Gastrocnemius medialis (tissue), 4 donors: ENCODE results near the gene CSGALNACT2. TPM values are rescaled to one million over a fixed set of nuclear protein-coding genes. Genes with fewer than 3 reads are reported as not detected.

Source experiments
- ATAC-seq, 2 donors: fragments of 150-250 bp; one replicate each; pipeline ENCODE4 v1.9.1; 2016
- DNase-seq, 2 donors: peaks; one replicate each; pipeline ENCODE4 v3.0.0-alpha.2; 2019
- H3K27ac ChIP-seq, 4 donors: fragments of 200-600 bp; sonication (generic); 1 replicate in 1 of 4; 2 replicates in 3 of 4; pipeline ENCODE4 v1.5.1; 2016 to 2018; ENCODE audit warnings: mild to moderate bottlenecking in 2 of 4, moderate library complexity in 1 of 4
- H3K27me3 ChIP-seq, 3 donors: fragments of 200-600 bp; sonication (generic) in 2 of 3; 1 replicate in 1 of 3; 2 replicates in 2 of 3; pipeline versions ENCODE4 v1.5.1 to v1.6.0; 2016 to 2019; ENCODE audit warnings: mild to moderate bottlenecking in 1 of 3, moderate library complexity in 1 of 3
- H3K36me3 ChIP-seq, 2 donors: fragments of 200-600 bp; sonication (generic) in 1 of 2; one replicate each; pipeline ENCODE4 v1.5.1; 2017 to 2018
- H3K4me1 ChIP-seq, 2 donors: fragments of 200-600 bp; sonication (generic) in 1 of 2; one replicate each; pipeline ENCODE4 v1.5.1; 2016 to 2017; ENCODE audit warnings: mild to moderate bottlenecking in 2 of 2
- H3K4me3 ChIP-seq, 4 donors: fragments of 200-600 bp; sonication (generic) in 3 of 4; 1 replicate in 1 of 4; 2 replicates in 3 of 4; pipeline ENCODE4 v1.5.1; 2016 to 2019; ENCODE audit warnings: mild to moderate bottlenecking in 2 of 4
- H3K9me3 ChIP-seq, 3 donors: fragments of 200-600 bp; sonication (generic) in 2 of 3; 1 replicate in 1 of 3; 2 replicates in 2 of 3; pipeline ENCODE4 v1.5.1; 2016 to 2019
- CTCF ChIP-seq, 5 experiments: fragments of 450-650 bp in 3 of 5; fragments of 200-600 bp in 2 of 5; sonication (generic) in 2 of 5; IDR thresholded peaks in 4 of 5; conservative IDR thresholded peaks in 1 of 5; 1 replicate in 4 of 5; 2 replicates in 1 of 5; pipeline ENCODE4 v1.5.1; 2016 to 2019; ENCODE audit warnings: antibody characterized with exemption in 5 of 5, mild to moderate bottlenecking in 3 of 5, moderate library complexity in 3 of 5
- POLR2A ChIP-seq, 2 donors: fragments of 450-650 bp; IDR thresholded peaks; one replicate each; pipeline ENCODE4 v1.6.1; 2017; ENCODE audit warnings: antibody characterized with exemption in 2 of 2, mild to moderate bottlenecking in 2 of 2, moderate library complexity in 2 of 2
- in situ Hi-C, 4 donors: fragments of 200-750 bp; cut with MboI; loops; one replicate each; pipeline versions ENCODE4 v1.15.0 to v1.8.0; 2017; ENCODE audit warnings: low sequenced_read_pairs in 4 of 4
- intact Hi-C: fragments of 100-400 bp; cut with DNase I; formaldehyde crosslinking; loops from one replicate; pipeline ENCODE4 v1.15.1; 2023; ENCODE audit warnings: low total_unique reads
- total RNA-seq, 4 donors: library from RNA; depleted of rRNA; stranded (reverse); fragments of >200 nt; gene quantifications; one replicate each; pipeline versions ENCODE4 v1.1.0 to v1.2.3, GENCODE V29; 2016

CSGALNACT2 gene
- total RNA-seq, 4 donors from 2014 or later, result 12.3 to 17.3 (median 14.1) TPM

GRCh38 chr10:43212043-43212721 lies 73.9 kb downstream of the CSGALNACT2 start:
- Histone ChIP-seq H3K27me3 (no peaks in the 10 kb centered on the region), H3K4me3 (no peak overlapping the region), H3K4me1 (no peaks in the 10 kb centered on the region), H3K36me3 (no peaks in the 10 kb centered on the region), H3K27ac (no peak overlapping the region), H3K9me3 (no peaks in the 10 kb centered on the region)
- intact Hi-C loops, result no loop called here
- in situ Hi-C loops, result no loop called here
- DNase-seq (no peak), ATAC-seq (no peak)
- TF ChIP-seq POLR2A (IDR thresholded peaks at IDR 0.05), result no peak
- TF ChIP-seq CTCF (IDR thresholded peaks at IDR 0.05 in 4 of 5, conservative IDR thresholded peaks at IDR 0.05 in 1 of 5), result no peak

- Histone ChIP-seq H3K27ac (no peak overlapping the region), H3K4me3 (no peak overlapping the region), H3K4me1 (no peaks in the 10 kb centered on the region), H3K36me3 (no peaks in the 10 kb centered on the region), H3K27me3 (no peaks in the 10 kb centered on the region), H3K9me3 (no peaks in the 10 kb centered on the region)
- DNase-seq (no peak), ATAC-seq (no peak)
- TF ChIP-seq CTCF (IDR thresholded peaks at IDR 0.05 in 4 of 5, conservative IDR thresholded peaks at IDR 0.05 in 1 of 5), result no peak
- TF ChIP-seq POLR2A (IDR thresholded peaks at IDR 0.05), result no peak
- intact Hi-C loops (no loop called here), in situ Hi-C loops (no loop called here)
Observed at GRCh38 chr10:43214071-43214955, 76.1 kb downstream of the CSGALNACT2 start.

GRCh38 chr10:43214956-43215561 lies 76.8 kb downstream of the CSGALNACT2 start:
- H3K4me1 ChIP-seq, result no peaks in the 10 kb centered on the region
- intact Hi-C loops, result no loop called here
- no peaks in the 10 kb centered on the region for H3K9me3 ChIP-seq
- no peaks in the 10 kb centered on the region for H3K27me3 ChIP-seq
- no peak overlapping the region for H3K27ac ChIP-seq
- no peak for TF ChIP-seq CTCF (IDR thresholded peaks at IDR 0.05 in 4 of 5, conservative IDR thresholded peaks at IDR 0.05 in 1 of 5)
- no peak for TF ChIP-seq POLR2A (IDR thresholded peaks at IDR 0.05)
- no peaks in the 10 kb centered on the region for H3K36me3 ChIP-seq
- H3K4me3 ChIP-seq, result no peak overlapping the region
- in situ Hi-C loops, result no loop called here
- ATAC-seq (no peak), DNase-seq (no peak)

GRCh38 chr10:43215758-43216455 lies 77.7 kb downstream of the CSGALNACT2 start:
- in situ Hi-C loops, result no loop called here
- TF ChIP-seq CTCF (IDR thresholded peaks at IDR 0.05 in 4 of 5, conservative IDR thresholded peaks at IDR 0.05 in 1 of 5) (no peak), POLR2A (IDR thresholded peaks at IDR 0.05) (no peak)
- no peak overlapping the region for H3K27ac ChIP-seq
- no peak overlapping the region for H3K4me3 ChIP-seq
- ATAC-seq (no peak), DNase-seq (no peak)
- no peaks in the 10 kb centered on the region for H3K4me1 ChIP-seq
- H3K27me3 ChIP-seq, result no peaks in the 10 kb centered on the region
- H3K36me3 ChIP-seq, result no peaks in the 10 kb centered on the region
- intact Hi-C loops, result no loop called here
- no peaks in the 10 kb centered on the region for H3K9me3 ChIP-seq
